A673 (cell line): ENCODE measurements around the gene KRTAP4-3. TPM values are rescaled to one million over a fixed set of nuclear protein-coding genes. Genes with fewer than 3 reads are reported as not detected.
"Not testable (repeated sequence)": the region's sequence is repeated elsewhere in the genome, so short reads cannot be mapped to it uniquely, and the experiment has no call there.

Experiments used
- BruUV-seq: library from RNA; stranded (reverse); fragments of 400-500 nt; replicated peaks from 2 replicates; lab custom pipeline; 2021; lab: Mats Ljungman, UMichigan
- CTCF ChIA-PET: fragments of 300-600 bp; sonication (Branson Sonifier 250); formaldehyde crosslinking; loops from one replicate; lab custom pipeline; 2022; ENCODE audit warnings: antibody characterized with exemption; lab: Charles Lee
- POLR2A ChIA-PET: fragments of 300-600 bp; sonication (Branson Sonifier 250); formaldehyde crosslinking; loops from one replicate; lab custom pipeline; 2022; ENCODE audit warnings: antibody characterized with exemption; ENCODE audit not compliant: low non-redundant PET; lab: Charles Lee
- DNase-seq: peaks from one replicate; pipeline ENCODE4 v3.0.0-alpha.2; 2015; ENCODE audit warnings: low spot score
- H3K27ac ChIP-seq: fragments of 200-600 bp; sonication (generic); 2 replicates; pipeline ENCODE4 v1.5.1; 2016; ENCODE audit warnings: mixed run types, low read depth, mild to moderate bottlenecking, mixed read lengths, antibody characterized with exemption, low read length; ENCODE audit not compliant: poor library complexity, severe bottlenecking
- H3K27me3 ChIP-seq: fragments of 200-600 bp; sonication (generic); replicated peaks from 2 replicates; pipeline ENCODE4 v1.6.1; 2017; ENCODE audit warnings: mixed run types, low read depth, mild to moderate bottlenecking, mixed read lengths, antibody characterized with exemption, low read length; ENCODE audit not compliant: insufficient read depth, poor library complexity
- H3K36me3 ChIP-seq: fragments of 200-600 bp; sonication (generic); 2 replicates; pipeline ENCODE4 v1.6.1; 2016; ENCODE audit warnings: mixed run types, mild to moderate bottlenecking, mixed read lengths, antibody characterized with exemption, low read length; ENCODE audit not compliant: insufficient read depth, poor library complexity, severe bottlenecking
- H3K4me1 ChIP-seq: fragments of 200-600 bp; sonication (generic); 2 replicates; pipeline ENCODE4 v1.6.1; 2017; ENCODE audit warnings: mixed run types, mild to moderate bottlenecking, mixed read lengths, antibody characterized with exemption, low read length; ENCODE audit not compliant: insufficient read depth, poor library complexity, severe bottlenecking
- H3K4me3 ChIP-seq: fragments of 200-600 bp; sonication (generic); 2 replicates; pipeline ENCODE4 v1.5.1; 2016; ENCODE audit warnings: low read depth, mixed run types, mild to moderate bottlenecking, mixed read lengths, low read length; ENCODE audit not compliant: poor library complexity, severe bottlenecking
- H3K9me3 ChIP-seq: fragments of 200-600 bp; sonication (generic); 2 replicates; pipeline ENCODE4 v1.6.1; 2016; ENCODE audit warnings: mixed run types, low read depth, mild to moderate bottlenecking, mixed read lengths, antibody characterized with exemption, low read length; ENCODE audit not compliant: poor library complexity, severe bottlenecking
- EZH2 ChIP-seq: fragments of 200-600 bp; sonication (generic); IDR thresholded peaks from 2 replicates; pipeline ENCODE4 v1.6.1; 2017; ENCODE audit warnings: borderline replicate concordance, low read depth, mild to moderate bottlenecking, mixed read lengths, antibody characterized with exemption, low read length; ENCODE audit not compliant: poor library complexity, severe bottlenecking
- intact Hi-C: fragments of 100-400 bp; cut with micrococcal nuclease; formaldehyde crosslinking; loops from one replicate; pipeline ENCODE4 v1.10.0; 2022; ENCODE audit not compliant: unreplicated experiment
- total RNA-seq: library from RNA; stranded (reverse); gene quantifications from 2 replicates; pipeline ENCODE4 v1.2.3, GENCODE V29; 2021
- TF ChIP-seq, protein P1 (sequence below): fragments of 300-800, 200-600 bp; sonication (generic); conservative IDR thresholded peaks from 2 replicates; pipeline ENCODE4 v1.5.1; 2017; ENCODE audit warnings: low read depth, mild to moderate bottlenecking, antibody characterized with exemption, low read length, moderate library complexity, mixed read lengths

KRTAP4-3 gene
- total RNA-seq, 1 experiment from 2014 or later: not detected

DNA sequence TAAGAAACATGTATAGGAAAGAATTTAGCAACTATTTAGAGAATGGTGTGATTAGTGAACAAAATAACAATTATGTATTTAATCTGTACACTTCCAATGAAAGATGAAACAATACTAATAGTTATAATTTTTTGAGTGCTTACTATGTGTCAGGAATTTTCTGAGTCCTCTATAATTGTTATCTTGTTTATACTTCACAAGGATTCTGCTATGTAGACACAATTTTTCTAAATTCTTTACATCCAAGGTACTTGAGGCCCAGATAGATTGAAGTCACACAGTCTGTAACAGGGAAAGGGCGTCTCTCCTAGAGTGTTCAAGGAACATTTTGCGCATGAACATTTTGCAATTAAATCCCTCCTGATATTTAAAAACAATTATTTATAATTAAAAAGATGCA lies 43.0 kb downstream of the KRTAP4-3 start:
- Histone ChIP-seq H3K4me1 (no peaks in the 10 kb centered on the region), H3K4me3 (no peak overlapping the region), H3K9me3 (no peaks in the 10 kb centered on the region), H3K36me3 (no peaks in the 10 kb centered on the region), H3K27me3 (no peaks in the 10 kb centered on the region), H3K27ac (no peak overlapping the region)
- TF ChIP-seq, protein P1, sequence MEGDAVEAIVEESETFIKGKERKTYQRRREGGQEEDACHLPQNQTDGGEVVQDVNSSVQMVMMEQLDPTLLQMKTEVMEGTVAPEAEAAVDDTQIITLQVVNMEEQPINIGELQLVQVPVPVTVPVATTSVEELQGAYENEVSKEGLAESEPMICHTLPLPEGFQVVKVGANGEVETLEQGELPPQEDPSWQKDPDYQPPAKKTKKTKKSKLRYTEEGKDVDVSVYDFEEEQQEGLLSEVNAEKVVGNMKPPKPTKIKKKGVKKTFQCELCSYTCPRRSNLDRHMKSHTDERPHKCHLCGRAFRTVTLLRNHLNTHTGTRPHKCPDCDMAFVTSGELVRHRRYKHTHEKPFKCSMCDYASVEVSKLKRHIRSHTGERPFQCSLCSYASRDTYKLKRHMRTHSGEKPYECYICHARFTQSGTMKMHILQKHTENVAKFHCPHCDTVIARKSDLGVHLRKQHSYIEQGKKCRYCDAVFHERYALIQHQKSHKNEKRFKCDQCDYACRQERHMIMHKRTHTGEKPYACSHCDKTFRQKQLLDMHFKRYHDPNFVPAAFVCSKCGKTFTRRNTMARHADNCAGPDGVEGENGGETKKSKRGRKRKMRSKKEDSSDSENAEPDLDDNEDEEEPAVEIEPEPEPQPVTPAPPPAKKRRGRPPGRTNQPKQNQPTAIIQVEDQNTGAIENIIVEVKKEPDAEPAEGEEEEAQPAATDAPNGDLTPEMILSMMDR: no peak
- TF ChIP-seq EZH2: no peak
- intact Hi-C loops: no loop called here
- CTCF ChIA-PET: no interaction called here
- POLR2A ChIA-PET: no interaction called here
- BruUV-seq: no TSS peak
- no peak for DNase-seq

DNA sequence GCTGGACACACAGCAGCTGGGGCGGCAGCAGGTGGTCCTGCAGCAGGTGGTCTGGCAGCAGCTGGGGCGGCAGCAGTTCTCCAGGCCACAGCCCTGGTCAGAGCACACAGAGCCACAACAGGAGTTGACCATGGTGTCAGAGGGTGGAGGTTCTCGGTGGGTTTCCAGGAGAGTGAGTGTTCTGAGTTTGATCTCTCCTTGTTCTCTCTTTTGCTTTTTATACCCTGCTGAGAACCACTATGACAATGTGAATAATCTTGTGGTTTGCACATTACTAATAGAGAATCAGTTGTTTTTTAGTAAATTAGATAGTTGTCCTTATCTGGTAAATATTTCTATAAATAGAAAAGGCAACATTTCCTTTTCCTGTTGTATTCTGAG lies 44.0 kb downstream of the KRTAP4-3 start, which contains the start of gene KRTAP4-12:
TSS of gene KRTAP4-12 (minus strand) at position 192 of the 381 bp plus-strand sequence. CDS start at position 132, 60 bp downstream.
- H3K36me3 ChIP-seq, BruUV-seq, H3K4me1 ChIP-seq, H3K9me3 ChIP-seq, POLR2A ChIA-PET, CTCF ChIA-PET, intact Hi-C loops, H3K27ac ChIP-seq, H3K27me3 ChIP-seq, DNase-seq, H3K4me3 ChIP-seq: not testable (repeated sequence)

DNA sequence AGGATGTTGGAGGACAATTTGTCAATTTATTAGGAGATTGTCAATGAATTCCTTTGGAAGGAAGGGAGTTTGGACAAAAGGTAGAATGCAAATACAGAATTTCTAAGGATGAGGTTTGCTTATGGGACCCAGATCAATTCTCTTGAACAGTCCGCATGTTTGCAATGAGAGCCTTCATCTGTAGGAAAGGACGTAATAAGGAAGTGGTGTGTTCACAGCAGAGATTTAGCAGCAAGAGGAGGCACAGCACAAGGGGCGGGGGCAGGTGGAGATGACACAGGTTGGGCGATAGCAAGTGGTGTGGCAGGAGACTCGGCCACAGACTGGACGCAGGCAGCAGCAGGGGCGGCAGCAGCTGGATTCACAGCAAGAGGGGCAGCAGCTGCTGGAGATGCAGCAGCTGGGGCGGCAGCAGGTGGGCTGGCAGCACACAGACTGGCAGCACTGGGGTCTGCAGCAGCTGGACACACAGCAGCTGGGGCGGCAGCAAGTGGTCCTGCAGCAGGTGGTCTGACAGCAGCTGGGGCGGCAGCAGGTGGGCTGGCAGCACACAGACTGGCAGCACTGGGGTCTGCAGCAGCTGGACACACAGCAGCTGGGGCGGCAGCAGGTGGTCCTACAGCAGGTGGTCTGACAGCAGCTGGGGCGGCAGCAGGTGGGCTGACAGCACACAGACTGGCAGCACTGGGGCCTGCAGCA lies 44.6 kb downstream of the KRTAP4-3 start:
- H3K4me3 ChIP-seq, intact Hi-C loops, H3K4me1 ChIP-seq, BruUV-seq, H3K36me3 ChIP-seq, DNase-seq, POLR2A ChIA-PET, CTCF ChIA-PET, H3K27ac ChIP-seq, H3K9me3 ChIP-seq, H3K27me3 ChIP-seq: not testable (repeated sequence)

DNA sequence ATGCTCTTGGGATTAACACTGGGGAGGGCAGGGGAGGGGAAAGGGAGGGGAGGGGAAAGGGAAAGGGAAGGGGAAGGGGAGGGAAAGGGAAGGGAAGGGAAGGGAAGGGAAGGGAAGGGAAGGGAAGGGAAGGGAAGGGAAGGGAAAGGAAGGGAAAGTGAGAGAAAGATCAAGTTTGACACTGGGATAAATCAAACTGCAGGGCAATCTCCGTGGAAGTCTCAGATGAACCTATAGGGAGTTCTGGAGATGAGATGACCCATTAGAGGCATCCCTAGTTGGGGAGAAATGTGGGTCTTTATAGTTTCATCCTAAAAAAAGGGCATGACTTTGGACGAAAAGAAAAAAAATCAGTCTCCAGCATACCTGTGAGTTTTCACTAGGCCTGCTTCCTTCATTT lies 46.3 kb downstream of the KRTAP4-3 start:
- POLR2A ChIA-PET: no interaction called here
- CTCF ChIA-PET: no interaction called here
- TF ChIP-seq EZH2: no peak
- Histone ChIP-seq H3K27me3 (no peaks in the 10 kb centered on the region), H3K36me3 (no peaks in the 10 kb centered on the region), H3K4me1 (no peaks in the 10 kb centered on the region), H3K4me3 (no peak overlapping the region), H3K27ac (no peak overlapping the region), H3K9me3 (no peaks in the 10 kb centered on the region)
- no TSS peak for BruUV-seq
- intact Hi-C loops: no loop called here
- no peak for DNase-seq

DNA sequence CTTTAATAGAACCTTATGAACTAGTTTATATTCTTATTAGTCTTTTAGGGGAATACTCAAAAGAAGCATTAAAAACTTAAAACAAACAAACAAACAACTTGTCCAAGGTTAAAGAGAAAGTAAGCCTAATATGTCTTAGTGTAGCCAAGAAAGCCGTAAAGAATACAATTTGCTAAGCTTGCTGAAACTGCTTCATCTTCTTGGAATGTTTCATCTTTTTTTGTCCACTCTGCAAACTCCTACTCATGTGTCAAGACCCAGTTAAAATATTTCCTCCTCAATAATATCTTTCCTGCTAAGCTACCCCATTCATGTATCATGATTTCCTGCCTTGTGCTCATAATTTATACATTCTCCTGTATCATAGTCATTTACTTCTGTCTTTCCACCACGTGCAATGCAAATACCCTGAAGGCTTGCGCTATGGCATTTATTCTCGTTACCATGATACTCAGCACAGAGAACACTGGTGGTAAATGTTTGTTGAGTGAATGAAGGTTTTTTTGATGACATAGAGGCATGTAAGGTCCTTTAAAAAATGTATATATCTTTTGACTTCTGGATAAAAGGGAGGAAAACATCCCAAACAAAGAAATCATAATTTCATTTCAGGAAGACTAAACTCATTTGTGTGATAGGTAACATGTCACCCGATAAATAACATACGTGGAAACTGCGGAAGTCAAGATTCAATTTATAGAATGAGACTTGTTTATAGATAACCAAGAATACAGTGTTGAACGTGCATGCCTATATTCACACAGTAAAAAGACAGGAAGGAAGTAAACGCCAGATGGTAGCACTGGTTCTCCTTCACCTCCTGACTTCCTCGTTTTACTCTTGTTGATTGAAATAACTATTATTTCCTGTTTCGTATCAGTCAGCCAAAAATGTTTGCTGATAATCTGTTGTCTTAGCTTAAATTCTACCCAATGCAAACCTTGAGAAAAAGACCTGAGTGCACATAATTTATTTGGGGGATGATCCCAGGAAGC lies 48.0 kb downstream of the KRTAP4-3 start:
- POLR2A ChIA-PET, H3K27ac ChIP-seq, intact Hi-C loops, CTCF ChIA-PET, H3K9me3 ChIP-seq, H3K4me3 ChIP-seq, H3K4me1 ChIP-seq, H3K27me3 ChIP-seq, DNase-seq, H3K36me3 ChIP-seq, BruUV-seq: not testable (repeated sequence)
